ENCODE results near the gene POC1B.
A peak's percentile ranks its signal among the peaks of the same experiment; 100 is the strongest.

The POC1B gene

DNA sequence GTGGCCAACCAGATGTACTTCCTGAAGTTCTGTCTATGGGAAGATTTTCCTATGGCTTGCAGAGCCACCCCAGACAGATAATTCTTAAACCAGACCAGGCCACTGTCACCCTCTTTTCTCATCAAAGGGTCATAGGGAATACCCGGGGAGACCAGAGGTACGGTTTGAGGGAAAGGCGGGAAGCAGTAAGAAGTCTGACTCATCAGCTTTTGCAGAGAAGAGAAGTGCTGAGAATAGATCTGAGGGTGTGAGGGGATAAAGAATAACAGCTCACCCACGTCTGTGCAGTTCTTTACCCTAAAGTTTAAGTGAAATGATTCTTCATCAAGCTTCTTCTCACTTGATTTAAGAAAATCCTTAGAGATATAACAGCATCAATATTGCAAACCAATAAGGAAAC lies 21.3 kb upstream of the POC1B start:
- Histone ChIP-seq H3K27ac (ENCODE audit: insufficient read depth in 1 of 2, low read depth in 1 of 2, low read length in 2 of 2, poor library complexity in 1 of 2, severe bottlenecking in 2 of 2) (no peak overlapping the region), H3K4me1 (ENCODE audit: control extremely low read depth in 1 of 4, control insufficient read depth in 4 of 4, insufficient read depth in 4 of 4, low read length in 3 of 4) (peaks cover 8 to 28% (median 18%) of the 10 kb centered on the region in 4 experiments), H3K9me3 (ENCODE audit: control extremely low read depth in 1 of 5, control insufficient read depth in 4 of 5, insufficient read depth in 2 of 5, low read depth in 1 of 5, low read length in 4 of 5) (peaks cover 0 to 3% (median 0%) of the 10 kb centered on the region in 5 experiments), H3K4me3 (ENCODE audit: control insufficient read depth in 1 of 7, extremely low read depth in 1 of 7, insufficient read depth in 4 of 7, low read depth in 2 of 7, low read length in 6 of 7) (no peak overlapping the region), H3K27me3 (replicated peaks in 2 of 5; ENCODE audit: control insufficient read depth in 4 of 5, insufficient read depth in 5 of 5, low read length in 4 of 5) (no peaks in the 10 kb centered on the region), H3K36me3 (ENCODE audit: control insufficient read depth in 4 of 4, insufficient read depth in 4 of 4, low read length in 3 of 4) (no peaks in the 10 kb centered on the region)
- no CpG with 5 or more reads among the region's 4 CpGs for WGBS (ENCODE audit: insufficient coverage)
- CTCF ChIA-PET = interaction anchor here (1.2 to 1.4 kb wide), 2 partner anchors 11 to 548 kb away, joined by 3 to 4 read pairs; no protein-coding TSS in a partner anchor
- POLR2A ChIA-PET = no interaction called here
- DNase-seq = no peak

DNA sequence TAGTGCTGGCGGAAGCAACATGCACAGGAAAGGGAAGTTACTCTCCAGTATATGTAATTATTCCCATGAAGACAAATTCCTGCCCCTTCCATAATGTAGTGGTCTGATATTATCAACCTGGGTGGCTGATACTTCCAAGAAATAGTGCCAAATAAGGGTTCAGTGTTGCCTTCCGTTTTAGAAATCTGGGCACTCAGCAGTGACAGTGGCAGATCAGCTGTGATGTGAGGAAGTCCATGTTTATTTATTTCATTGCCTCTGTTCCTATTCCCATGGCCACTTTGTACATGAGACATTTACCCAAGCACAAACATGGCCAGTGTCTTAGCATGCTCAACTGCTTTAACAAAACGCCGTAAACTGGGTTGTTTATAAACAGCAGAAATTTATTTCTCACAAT lies 20.3 kb upstream of the POC1B start:
- CTCF ChIA-PET = interaction anchor here (1.4 to 3.5 kb wide), 2 partner anchors 21 to 468 kb away, joined by 3 to 23 read pairs; partner anchors contain the start of gene GALNT4

GRCh38 chr12:89544681-89545184 lies 18.9 kb upstream of the POC1B start:
- DNase-seq = peak in 2 of 3 donors; percentile 27 to 36
- Histone ChIP-seq H3K36me3 (ENCODE audit: control insufficient read depth in 4 of 4, insufficient read depth in 4 of 4, low read length in 3 of 4) (no peaks in the 10 kb centered on the region), H3K4me3 (ENCODE audit: control insufficient read depth in 1 of 7, extremely low read depth in 1 of 7, insufficient read depth in 4 of 7, low read depth in 2 of 7, low read length in 6 of 7) (no peak overlapping the region), H3K27me3 (replicated peaks in 2 of 5; ENCODE audit: control insufficient read depth in 4 of 5, insufficient read depth in 5 of 5, low read length in 4 of 5) (no peaks in the 10 kb centered on the region), H3K9me3 (ENCODE audit: control extremely low read depth in 1 of 5, control insufficient read depth in 4 of 5, insufficient read depth in 2 of 5, low read depth in 1 of 5, low read length in 4 of 5) (no peaks in the 10 kb centered on the region), H3K27ac (ENCODE audit: insufficient read depth in 1 of 2, low read depth in 1 of 2, low read length in 2 of 2, poor library complexity in 1 of 2, severe bottlenecking in 2 of 2) (no peak overlapping the region), H3K4me1 (ENCODE audit: control extremely low read depth in 1 of 4, control insufficient read depth in 4 of 4, insufficient read depth in 4 of 4, low read length in 3 of 4) (peaks cover 8 to 28% (median 18%) of the 10 kb centered on the region in 4 experiments)
- WGBS (ENCODE audit: insufficient coverage) = 9% methylated on average over 3 of the region's 6 CpGs
- ChIA-PET POLR2A (no interaction called here), CTCF (interaction anchor here (0.6 to 3.5 kb wide), 16 partner anchors 8 to 1354 kb away, joined by 3 to 23 read pairs (median 3); no protein-coding TSS in a partner anchor)

More for the DNA sequence above, 20.3 kb upstream of the POC1B start:
- Histone ChIP-seq H3K27ac (ENCODE audit: insufficient read depth in 1 of 2, low read depth in 1 of 2, low read length in 2 of 2, poor library complexity in 1 of 2, severe bottlenecking in 2 of 2) (no peak overlapping the region), H3K4me3 (ENCODE audit: control insufficient read depth in 1 of 7, extremely low read depth in 1 of 7, insufficient read depth in 4 of 7, low read depth in 2 of 7, low read length in 6 of 7) (no peak overlapping the region), H3K27me3 (replicated peaks in 2 of 5; ENCODE audit: control insufficient read depth in 4 of 5, insufficient read depth in 5 of 5, low read length in 4 of 5) (no peaks in the 10 kb centered on the region), H3K9me3 (ENCODE audit: control extremely low read depth in 1 of 5, control insufficient read depth in 4 of 5, insufficient read depth in 2 of 5, low read depth in 1 of 5, low read length in 4 of 5) (no peaks in the 10 kb centered on the region), H3K36me3 (ENCODE audit: control insufficient read depth in 4 of 4, insufficient read depth in 4 of 4, low read length in 3 of 4) (no peaks in the 10 kb centered on the region), H3K4me1 (ENCODE audit: control extremely low read depth in 1 of 4, control insufficient read depth in 4 of 4, insufficient read depth in 4 of 4, low read length in 3 of 4) (peaks cover 8 to 28% (median 18%) of the 10 kb centered on the region in 4 experiments)
- 100% methylated on average over 1 of the region's 4 CpGs for WGBS (ENCODE audit: insufficient coverage)
- POLR2A ChIA-PET = no interaction called here
- DNase-seq = no peak

GRCh38 chr12:89544022-89544421 lies 18.2 kb upstream of the POC1B start:
- Histone ChIP-seq H3K4me3 (ENCODE audit: control insufficient read depth in 1 of 7, extremely low read depth in 1 of 7, insufficient read depth in 4 of 7, low read depth in 2 of 7, low read length in 6 of 7) (no peak overlapping the region), H3K36me3 (ENCODE audit: control insufficient read depth in 4 of 4, insufficient read depth in 4 of 4, low read length in 3 of 4) (no peaks in the 10 kb centered on the region), H3K9me3 (ENCODE audit: control extremely low read depth in 1 of 5, control insufficient read depth in 4 of 5, insufficient read depth in 2 of 5, low read depth in 1 of 5, low read length in 4 of 5) (no peaks in the 10 kb centered on the region), H3K4me1 (ENCODE audit: control extremely low read depth in 1 of 4, control insufficient read depth in 4 of 4, insufficient read depth in 4 of 4, low read length in 3 of 4) (peaks cover 8 to 28% (median 18%) of the 10 kb centered on the region in 4 experiments), H3K27ac (ENCODE audit: insufficient read depth in 1 of 2, low read depth in 1 of 2, low read length in 2 of 2, poor library complexity in 1 of 2, severe bottlenecking in 2 of 2) (no peak overlapping the region), H3K27me3 (replicated peaks in 2 of 5; ENCODE audit: control insufficient read depth in 4 of 5, insufficient read depth in 5 of 5, low read length in 4 of 5) (no peaks in the 10 kb centered on the region)
- CTCF ChIA-PET = interaction anchor here (0.6 to 3.5 kb wide), 23 partner anchors 9 to 1311 kb away, joined by 3 to 23 read pairs (median 3); no protein-coding TSS in a partner anchor
- DNase-seq = no peak
- POLR2A ChIA-PET = no interaction called here
- 80% methylated on average over 1 of the region's 1 CpG for WGBS (ENCODE audit: insufficient coverage)

DNA sequence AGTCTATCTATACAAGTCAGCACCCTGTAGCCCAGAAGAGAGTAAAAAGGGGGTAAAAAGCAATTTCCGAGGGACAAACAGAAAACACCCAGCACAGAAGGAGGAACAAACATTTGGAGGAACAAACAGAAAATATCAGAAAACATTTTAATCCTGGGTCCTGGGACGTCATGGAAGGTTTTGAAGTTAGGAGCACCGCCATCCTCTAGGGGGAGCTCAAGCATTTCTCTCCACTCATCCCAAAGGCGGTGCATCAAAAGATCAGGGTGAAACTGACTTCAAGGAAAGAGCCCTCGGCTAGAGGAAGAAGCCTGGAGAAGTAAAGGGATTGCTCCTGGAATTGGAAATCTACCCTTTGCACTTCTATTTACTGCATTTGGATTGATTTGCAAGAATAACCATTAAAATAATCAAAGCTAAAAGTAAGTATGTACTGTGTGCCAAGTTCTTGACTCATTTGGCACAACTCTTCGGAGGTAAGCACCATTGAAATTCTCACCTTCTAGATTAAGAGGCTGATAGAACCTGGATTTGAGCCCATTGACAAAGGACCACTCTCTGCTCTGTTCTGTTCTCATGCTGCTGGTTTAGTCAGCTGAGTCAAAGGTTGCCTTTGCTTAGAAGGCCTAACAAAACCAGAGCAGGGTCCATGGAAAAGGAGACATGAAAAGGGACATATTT lies 17.2 kb upstream of the POC1B start:
- no peaks in the 10 kb centered on the region for H3K27me3 ChIP-seq (replicated peaks in 2 of 5; ENCODE audit: control insufficient read depth in 4 of 5, insufficient read depth in 5 of 5, low read length in 4 of 5)
- ChIA-PET POLR2A (no interaction called here), CTCF (interaction anchor here (0.8 to 3.5 kb wide), 16 partner anchors 10 to 793 kb away, joined by 3 to 23 read pairs (median 4); no protein-coding TSS in a partner anchor)

GRCh38 chr12:89542236-89542635 lies 16.4 kb upstream of the POC1B start:
- CTCF ChIA-PET = interaction anchor here (1.0 to 3.4 kb wide), 4 partner anchors 15 to 712 kb away, joined by 3 to 20 read pairs (median 4); no protein-coding TSS in a partner anchor
- H3K4me3 ChIP-seq (ENCODE audit: control insufficient read depth in 1 of 7, extremely low read depth in 1 of 7, insufficient read depth in 4 of 7, low read depth in 2 of 7, low read length in 6 of 7) = no peak overlapping the region

More for the DNA sequence above, 17.2 kb upstream of the POC1B start:
- Histone ChIP-seq H3K9me3 (ENCODE audit: control extremely low read depth in 1 of 5, control insufficient read depth in 4 of 5, insufficient read depth in 2 of 5, low read depth in 1 of 5, low read length in 4 of 5) (no peaks in the 10 kb centered on the region), H3K36me3 (ENCODE audit: control insufficient read depth in 4 of 4, insufficient read depth in 4 of 4, low read length in 3 of 4) (no peaks in the 10 kb centered on the region), H3K27ac (ENCODE audit: insufficient read depth in 1 of 2, low read depth in 1 of 2, low read length in 2 of 2, poor library complexity in 1 of 2, severe bottlenecking in 2 of 2) (no peak overlapping the region), H3K4me1 (ENCODE audit: control extremely low read depth in 1 of 4, control insufficient read depth in 4 of 4, insufficient read depth in 4 of 4, low read length in 3 of 4) (peaks cover 8 to 28% (median 18%) of the 10 kb centered on the region in 4 experiments), H3K4me3 (ENCODE audit: control insufficient read depth in 1 of 7, extremely low read depth in 1 of 7, insufficient read depth in 4 of 7, low read depth in 2 of 7, low read length in 6 of 7) (peak overlapping the region in 1 of 7 experiments; percentile 25)
- DNase-seq = peak; percentile 80 to 89 (median 85)
- 33% methylated on average over 3 of the region's 6 CpGs for WGBS (ENCODE audit: insufficient coverage)

GRCh38 chr12:89540586-89540985 lies 14.7 kb upstream of the POC1B start:
- peak in 2 of 3 donors; percentile 42 to 52 for DNase-seq
- H3K4me1 ChIP-seq (ENCODE audit: control extremely low read depth in 1 of 4, control insufficient read depth in 4 of 4, insufficient read depth in 4 of 4, low read length in 3 of 4) = peaks cover 8 to 28% (median 17%) of the 10 kb centered on the region in 4 experiments
- no peaks in the 10 kb centered on the region for H3K36me3 ChIP-seq (ENCODE audit: control insufficient read depth in 4 of 4, insufficient read depth in 4 of 4, low read length in 3 of 4)
- no peak overlapping the region for H3K4me3 ChIP-seq (ENCODE audit: control insufficient read depth in 1 of 7, extremely low read depth in 1 of 7, insufficient read depth in 4 of 7, low read depth in 2 of 7, low read length in 6 of 7)
- H3K27ac ChIP-seq (ENCODE audit: insufficient read depth in 1 of 2, low read depth in 1 of 2, low read length in 2 of 2, poor library complexity in 1 of 2, severe bottlenecking in 2 of 2) = no peak overlapping the region
- 68% methylated on average over 2 of the region's 3 CpGs for WGBS (ENCODE audit: insufficient coverage)
- no peaks in the 10 kb centered on the region for H3K27me3 ChIP-seq (replicated peaks in 2 of 5; ENCODE audit: control insufficient read depth in 4 of 5, insufficient read depth in 5 of 5, low read length in 4 of 5)
- H3K9me3 ChIP-seq (ENCODE audit: control extremely low read depth in 1 of 5, control insufficient read depth in 4 of 5, insufficient read depth in 2 of 5, low read depth in 1 of 5, low read length in 4 of 5) = no peaks in the 10 kb centered on the region
- ChIA-PET POLR2A (no interaction called here), CTCF (interaction anchor here (0.7 to 1.3 kb wide), 2 partner anchors 12 to 33 kb away, joined by 3 to 4 read pairs; no protein-coding TSS in a partner anchor)

More at GRCh38 chr12:89542236-89542635, 16.4 kb upstream of the POC1B start:
- POLR2A ChIA-PET = no interaction called here
- no peaks in the 10 kb centered on the region for H3K9me3 ChIP-seq (ENCODE audit: control extremely low read depth in 1 of 5, control insufficient read depth in 4 of 5, insufficient read depth in 2 of 5, low read depth in 1 of 5, low read length in 4 of 5)
- no peaks in the 10 kb centered on the region for H3K27me3 ChIP-seq (replicated peaks in 2 of 5; ENCODE audit: control insufficient read depth in 4 of 5, insufficient read depth in 5 of 5, low read length in 4 of 5)
- DNase-seq = no peak
- no peak overlapping the region for H3K27ac ChIP-seq (ENCODE audit: insufficient read depth in 1 of 2, low read depth in 1 of 2, low read length in 2 of 2, poor library complexity in 1 of 2, severe bottlenecking in 2 of 2)
- no peaks in the 10 kb centered on the region for H3K36me3 ChIP-seq (ENCODE audit: control insufficient read depth in 4 of 4, insufficient read depth in 4 of 4, low read length in 3 of 4)
- peaks cover 8 to 28% (median 18%) of the 10 kb centered on the region in 4 experiments for H3K4me1 ChIP-seq (ENCODE audit: control extremely low read depth in 1 of 4, control insufficient read depth in 4 of 4, insufficient read depth in 4 of 4, low read length in 3 of 4)
- 96% methylated on average over 2 of the region's 2 CpGs for WGBS (ENCODE audit: insufficient coverage)

Data from common myeloid progenitor, CD34-positive (primary cell).